ENCODE results near the gene MAGI1. TPM values are rescaled to one million over a fixed set of nuclear protein-coding genes. Genes with fewer than 3 reads are reported as not detected.

Gene MAGI1
- total and polyA plus RNA-seq, 4 donors, result 9.9 to 88.1 (median 24.6) TPM

DNA sequence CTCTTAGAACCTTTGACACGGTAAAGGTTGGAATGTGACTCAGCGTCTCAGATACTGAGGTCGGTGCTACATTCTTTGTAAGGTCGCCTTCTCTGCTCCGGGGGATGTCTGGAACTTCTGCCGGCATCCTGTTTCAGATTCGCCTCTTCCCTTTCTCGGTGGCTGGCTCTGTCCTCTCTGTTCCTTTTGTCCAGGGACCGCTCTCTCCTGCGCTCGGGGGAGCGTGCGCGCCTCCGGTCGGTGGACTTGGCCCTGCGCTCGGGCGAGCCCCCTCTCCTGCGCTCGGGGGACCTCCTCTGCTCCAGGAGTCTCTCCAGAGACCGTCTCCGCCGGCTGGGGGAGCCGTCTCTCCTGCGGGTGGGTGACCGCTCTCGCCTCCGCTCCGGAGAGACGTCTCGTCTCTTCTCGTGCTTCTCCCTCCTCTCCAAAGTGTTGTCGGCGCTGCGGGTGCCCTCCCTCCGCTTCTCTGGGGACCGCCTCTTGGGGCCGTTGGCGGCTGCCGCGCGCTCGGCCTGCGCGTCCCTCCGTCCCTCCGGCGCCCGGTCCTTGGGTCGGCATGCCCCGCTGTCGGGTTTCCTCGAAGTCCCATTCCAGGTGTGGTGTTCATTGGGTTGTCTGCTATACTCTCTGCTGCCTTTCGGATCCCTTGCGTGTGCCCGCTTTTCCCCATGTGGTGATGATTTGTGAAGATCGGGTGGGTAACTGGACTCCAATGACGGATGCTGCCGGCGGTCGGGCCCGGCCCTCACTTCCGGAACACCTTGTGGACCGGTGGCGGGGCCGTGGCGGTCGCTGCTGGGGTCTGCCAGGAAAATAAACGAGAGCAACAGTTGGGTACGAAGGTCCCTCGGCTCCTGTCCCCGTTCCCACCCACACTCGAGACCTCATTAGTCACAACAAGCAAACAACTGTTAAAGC lies 682.1 kb downstream of the MAGI1 start:
- H3K27ac ChIP-seq (ENCODE audit: low read depth in 1 of 2, low read length in 1 of 2), result no peak overlapping the region
- H3K4me1 ChIP-seq (ENCODE audit: control insufficient read depth in 5 of 5, insufficient read depth in 5 of 5, low read length in 5 of 5), result peaks cover 0 to 4% (median 0%) of the 10 kb centered on the region in 5 donors
- H3K9me3 ChIP-seq (ENCODE audit: control insufficient read depth in 4 of 4, insufficient read depth in 3 of 4, low read length in 3 of 4), result peaks cover 0 to 3% (median 0%) of the 10 kb centered on the region in 4 donors
- WGBS, 2 donors, result 31 to 49% methylated on average over 73 to 74 of the region's 74 CpGs
- H3K27me3 ChIP-seq (ENCODE audit: control insufficient read depth in 3 of 3, insufficient read depth in 3 of 3, low read length in 2 of 3), result no peaks in the 10 kb centered on the region
- TF ChIP-seq, protein P1, sequence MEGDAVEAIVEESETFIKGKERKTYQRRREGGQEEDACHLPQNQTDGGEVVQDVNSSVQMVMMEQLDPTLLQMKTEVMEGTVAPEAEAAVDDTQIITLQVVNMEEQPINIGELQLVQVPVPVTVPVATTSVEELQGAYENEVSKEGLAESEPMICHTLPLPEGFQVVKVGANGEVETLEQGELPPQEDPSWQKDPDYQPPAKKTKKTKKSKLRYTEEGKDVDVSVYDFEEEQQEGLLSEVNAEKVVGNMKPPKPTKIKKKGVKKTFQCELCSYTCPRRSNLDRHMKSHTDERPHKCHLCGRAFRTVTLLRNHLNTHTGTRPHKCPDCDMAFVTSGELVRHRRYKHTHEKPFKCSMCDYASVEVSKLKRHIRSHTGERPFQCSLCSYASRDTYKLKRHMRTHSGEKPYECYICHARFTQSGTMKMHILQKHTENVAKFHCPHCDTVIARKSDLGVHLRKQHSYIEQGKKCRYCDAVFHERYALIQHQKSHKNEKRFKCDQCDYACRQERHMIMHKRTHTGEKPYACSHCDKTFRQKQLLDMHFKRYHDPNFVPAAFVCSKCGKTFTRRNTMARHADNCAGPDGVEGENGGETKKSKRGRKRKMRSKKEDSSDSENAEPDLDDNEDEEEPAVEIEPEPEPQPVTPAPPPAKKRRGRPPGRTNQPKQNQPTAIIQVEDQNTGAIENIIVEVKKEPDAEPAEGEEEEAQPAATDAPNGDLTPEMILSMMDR (IDR thresholded peaks at IDR 0.05; ENCODE audit: control extremely low read depth, extremely low read depth), result no peak
- ATAC-seq (ENCODE audit: insufficient read depth, low FRiP score) (no peak), DNase-seq (peak; percentile 83 to 88 (median 84))
- peak overlapping the region in 1 of 2 donors; percentile 73 for H3K9ac ChIP-seq (ENCODE audit: insufficient read depth in 1 of 2, low read length in 2 of 2)
- H3K36me3 ChIP-seq (ENCODE audit: control insufficient read depth in 4 of 4, insufficient read depth in 4 of 4, low read length in 4 of 4), result peaks cover 0 to 9% (median 3%) of the 10 kb centered on the region in 4 donors
- no peak overlapping the region for H3K4me3 ChIP-seq

DNA sequence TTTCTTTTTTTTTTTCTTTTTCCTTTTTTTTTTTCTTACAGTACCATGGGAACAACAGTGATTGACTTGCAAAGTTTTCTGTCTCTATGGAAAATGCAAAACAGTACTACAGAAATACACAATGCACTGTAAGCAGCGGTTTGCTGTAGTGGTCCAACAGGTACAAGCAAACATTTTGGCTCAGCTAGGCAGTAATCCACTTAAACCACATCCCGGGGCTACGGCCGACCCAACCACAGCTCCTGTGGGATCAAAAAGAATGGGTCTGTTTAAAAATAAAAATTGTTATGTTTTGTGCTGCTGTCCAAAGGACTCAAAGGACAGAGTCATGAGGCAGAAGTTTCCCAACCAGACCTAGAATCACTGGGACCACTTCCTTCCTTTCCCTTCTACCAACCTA lies 683.8 kb downstream of the MAGI1 start:
- Histone ChIP-seq H3K27ac (ENCODE audit: low read depth in 1 of 2, low read length in 1 of 2) (no peak overlapping the region), H3K4me3 (no peak overlapping the region), H3K9ac (ENCODE audit: insufficient read depth in 1 of 2, low read length in 2 of 2) (no peak overlapping the region), H3K36me3 (ENCODE audit: control insufficient read depth in 4 of 4, insufficient read depth in 4 of 4, low read length in 4 of 4) (peaks cover 0 to 7% (median 3%) of the 10 kb centered on the region in 4 donors), H3K9me3 (ENCODE audit: control insufficient read depth in 4 of 4, insufficient read depth in 3 of 4, low read length in 3 of 4) (peaks cover 0 to 3% (median 0%) of the 10 kb centered on the region in 4 donors), H3K27me3 (ENCODE audit: control insufficient read depth in 3 of 3, insufficient read depth in 3 of 3, low read length in 2 of 3) (no peaks in the 10 kb centered on the region), H3K4me1 (ENCODE audit: control insufficient read depth in 5 of 5, insufficient read depth in 5 of 5, low read length in 5 of 5) (peaks cover 0 to 4% (median 0%) of the 10 kb centered on the region in 5 donors)
- ATAC-seq (ENCODE audit: insufficient read depth, low FRiP score) (no peak), DNase-seq (no peak)
- TF ChIP-seq, protein P1 (IDR thresholded peaks at IDR 0.05; ENCODE audit: control extremely low read depth, extremely low read depth), result no peak
- 82 to 88% methylated on average over 4 of the region's 4 CpGs for WGBS, 2 donors

DNA sequence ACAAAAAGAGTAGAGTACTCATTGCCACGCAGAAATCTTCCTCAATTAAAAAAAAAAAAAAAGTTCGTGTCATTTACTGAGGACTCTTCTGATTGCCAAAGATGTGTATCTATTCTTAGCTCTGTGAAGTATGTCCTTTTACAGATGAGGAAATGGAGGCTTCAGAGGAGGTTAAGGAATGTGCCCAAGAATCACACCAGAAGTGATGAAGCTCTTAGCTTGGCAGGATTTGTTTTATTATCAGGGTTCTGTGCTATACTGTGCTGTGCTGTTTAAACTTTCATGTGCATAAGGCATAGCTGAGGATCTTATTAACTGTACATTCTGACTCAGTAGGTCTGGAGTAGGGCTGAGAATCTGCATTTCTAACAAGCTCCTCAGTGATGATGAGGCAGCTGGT lies 685.8 kb downstream of the MAGI1 start:
- Histone ChIP-seq H3K9ac (ENCODE audit: insufficient read depth in 1 of 2, low read length in 2 of 2) (no peak overlapping the region), H3K4me3 (no peak overlapping the region), H3K27me3 (ENCODE audit: control insufficient read depth in 3 of 3, insufficient read depth in 3 of 3, low read length in 2 of 3) (no peaks in the 10 kb centered on the region), H3K9me3 (ENCODE audit: control insufficient read depth in 4 of 4, insufficient read depth in 3 of 4, low read length in 3 of 4) (peaks cover 0 to 3% (median 0%) of the 10 kb centered on the region in 4 donors), H3K36me3 (ENCODE audit: control insufficient read depth in 4 of 4, insufficient read depth in 4 of 4, low read length in 4 of 4) (peaks cover 0 to 4% (median 2%) of the 10 kb centered on the region in 4 donors), H3K4me1 (ENCODE audit: control insufficient read depth in 5 of 5, insufficient read depth in 5 of 5, low read length in 5 of 5) (peaks cover 0 to 4% (median 0%) of the 10 kb centered on the region in 5 donors), H3K27ac (ENCODE audit: low read depth in 1 of 2, low read length in 1 of 2) (no peak overlapping the region)
- no peak for DNase-seq
- ATAC-seq (ENCODE audit: insufficient read depth, low FRiP score), result no peak
- WGBS, 2 donors, result 59 to 79% methylated on average over 2 of the region's 2 CpGs
- TF ChIP-seq, protein P1 (IDR thresholded peaks at IDR 0.05; ENCODE audit: control extremely low read depth, extremely low read depth), result no peak

All from lung (tissue), 12 donors.